Neural cell (in vitro differentiated cells): ENCODE measurements around the gene SLC22A23. TPM values are rescaled to one million over a fixed set of nuclear protein-coding genes. Genes with fewer than 3 reads are reported as not detected.

Experiments used
- H2AFZ ChIP-seq: fragments of 200-600, 300-800 bp; sonication (generic), shearing (Covaris generic); 2 replicates; pipeline ENCODE4 v1.6.0; 2014; ENCODE audit warnings: low read depth, mild to moderate bottlenecking, antibody characterized with exemption, low read length, moderate library complexity
- H3F3A ChIP-seq: fragments of 200-600 bp; shearing (Covaris generic); 2 replicates; pipeline ENCODE4 v1.6.1; 2016; ENCODE audit warnings: mild to moderate bottlenecking, moderate library complexity, mixed read lengths, antibody characterized with exemption, low read length; ENCODE audit not compliant: insufficient read depth, poor library complexity, severe bottlenecking
- H3K27ac ChIP-seq: fragments of 200-600, 300-800 bp; sonication (generic), shearing (Covaris generic); 2 replicates; pipeline ENCODE4 v1.5.1; 2014; ENCODE audit warnings: mild to moderate bottlenecking, low read length, moderate library complexity
- H3K27me3 ChIP-seq: fragments of 300-800, 200-600 bp; sonication (generic), shearing (Covaris generic); 2 replicates; pipeline ENCODE4 v1.6.0; 2014; ENCODE audit warnings: mild to moderate bottlenecking, low read depth, low read length, moderate library complexity; ENCODE audit not compliant: insufficient read depth
- H3K36me3 ChIP-seq: fragments of 300-800, 200-600 bp; sonication (generic), shearing (Covaris generic); 2 replicates; pipeline ENCODE4 v1.5.1; 2014; ENCODE audit warnings: mild to moderate bottlenecking, antibody characterized with exemption, low read length, moderate library complexity; ENCODE audit not compliant: insufficient read depth
- H3K4me2 ChIP-seq: fragments of 300-800, 200-600 bp; sonication (generic), shearing (Covaris generic); 2 replicates; pipeline ENCODE4 v1.6.0; 2014; ENCODE audit warnings: mild to moderate bottlenecking, low read length
- H3K4me3 ChIP-seq: fragments of 300-800, 200-600 bp; sonication (generic), shearing (Covaris generic); 2 replicates; pipeline ENCODE4 v1.5.1; 2014; ENCODE audit warnings: mild to moderate bottlenecking, low read length, moderate library complexity
- H3K79me2 ChIP-seq: fragments of 200-600 bp; shearing (Covaris generic); replicated peaks from 2 replicates; pipeline ENCODE4 v1.6.0; 2014; ENCODE audit warnings: mild to moderate bottlenecking, low read length, moderate library complexity; ENCODE audit not compliant: insufficient read depth
- H3K9ac ChIP-seq: fragments of 300-800, 200-600 bp; sonication (generic), shearing (Covaris generic); 2 replicates; pipeline ENCODE4 v1.6.1; 2016; ENCODE audit warnings: mild to moderate bottlenecking, low read length, mixed read lengths
- H3K9me2 ChIP-seq: fragments of 200-600 bp; shearing (Covaris generic); 2 replicates; pipeline ENCODE4 v1.6.1; 2016; ENCODE audit warnings: mild to moderate bottlenecking, low read length, mixed read lengths; ENCODE audit not compliant: insufficient read depth
- H3K9me3 ChIP-seq: fragments of 200-600, 300-800 bp; sonication (generic), shearing (Covaris generic); 2 replicates; pipeline ENCODE4 v1.6.1; 2016; ENCODE audit warnings: mild to moderate bottlenecking, mixed run types, low read length, moderate library complexity, mixed read lengths
- H4K20me1 ChIP-seq: fragments of 200-600 bp; shearing (Covaris generic); 2 replicates; pipeline ENCODE4 v1.6.1; 2016; ENCODE audit warnings: mild to moderate bottlenecking, mixed run types; ENCODE audit not compliant: insufficient read depth
- CTCF ChIP-seq: fragments of 450-650 bp; IDR thresholded peaks from 2 replicates; pipeline ENCODE4 v1.5.1; 2014; ENCODE audit warnings: antibody characterized with exemption, mild to moderate bottlenecking, moderate library complexity; ENCODE audit not compliant: poor library complexity, severe bottlenecking
- EP300 ChIP-seq: fragments of 450-650 bp; conservative IDR thresholded peaks from 2 replicates; pipeline ENCODE4 v1.6.1; 2014; ENCODE audit warnings: antibody characterized with exemption, mild to moderate bottlenecking, moderate library complexity; ENCODE audit not compliant: poor library complexity, severe bottlenecking
- EZH2 ChIP-seq: fragments of 200-600, 300-800 bp; shearing (Covaris generic), sonication (generic); IDR thresholded peaks from 2 replicates; pipeline ENCODE4 v1.6.1; 2014; ENCODE audit warnings: antibody characterized with exemption, low read length, borderline replicate concordance, mild to moderate bottlenecking; ENCODE audit not compliant: insufficient read depth, poor library complexity, severe bottlenecking
- MXI1 ChIP-seq: fragments of 450-650 bp; conservative IDR thresholded peaks from 2 replicates; pipeline ENCODE4 v1.6.1; 2014; ENCODE audit warnings: antibody characterized with exemption, mild to moderate bottlenecking; ENCODE audit not compliant: poor library complexity, severe bottlenecking
- POLR2AphosphoS5 ChIP-seq: IDR thresholded peaks from 2 replicates; pipeline ENCODE4 v1.6.1; 2012
- RAD21 ChIP-seq: fragments of 450-650 bp; conservative IDR thresholded peaks from 2 replicates; pipeline ENCODE4 v1.6.1; 2014; ENCODE audit warnings: antibody characterized with exemption, mild to moderate bottlenecking, moderate library complexity
- REST ChIP-seq: IDR thresholded peaks from 2 replicates; pipeline ENCODE4 v1.6.1; 2012; ENCODE audit warnings: borderline replicate concordance
- SMC3 ChIP-seq: fragments of 450-650 bp; conservative IDR thresholded peaks from 2 replicates; pipeline ENCODE4 v1.6.1; 2014; ENCODE audit warnings: antibody characterized with exemption, mild to moderate bottlenecking, moderate library complexity; ENCODE audit not compliant: poor library complexity
- TAF1 ChIP-seq: IDR thresholded peaks from 2 replicates; pipeline ENCODE4 v1.6.1; 2012; ENCODE audit warnings: low read depth
- polyA plus RNA-seq: library from polyadenylated mRNA; depleted of rRNA; stranded (reverse); fragments of >200 nt; gene quantifications from 2 replicates; pipeline ENCODE4 v1.2.3, GENCODE V29; 2014

Gene SLC22A23
- polyA plus RNA-seq, 1 donor from 2014 or later: 8.8 TPM

GRCh38 chr6:3296078-3296477 is 160.8 kb downstream of the SLC22A23 start:
- TF ChIP-seq MXI1 (no peak), REST (no peak), EZH2 (no peak), POLR2AphosphoS5 (no peak), EP300 (no peak), CTCF (no peak), RAD21 (no peak), TAF1 (no peak), SMC3 (no peak)
- H3K79me2 ChIP-seq: no peaks in the 10 kb centered on the region
- H3K9me2 ChIP-seq: no peaks in the 10 kb centered on the region
- H3K4me3 ChIP-seq: no peak overlapping the region
- H3K27ac ChIP-seq: no peak overlapping the region
- no peak overlapping the region for H2AFZ ChIP-seq
- H3K9ac ChIP-seq: no peak overlapping the region
- no peaks in the 10 kb centered on the region for H4K20me1 ChIP-seq
- no peaks in the 10 kb centered on the region for H3K27me3 ChIP-seq
- H3K36me3 ChIP-seq: no peaks in the 10 kb centered on the region
- no peaks in the 10 kb centered on the region for H3K9me3 ChIP-seq
- H3K4me2 ChIP-seq: no peak overlapping the region
- H3F3A ChIP-seq: no peaks in the 10 kb centered on the region

- Histone ChIP-seq H3K36me3 (no peaks in the 10 kb centered on the region), H4K20me1 (no peaks in the 10 kb centered on the region), H3K9me2 (no peaks in the 10 kb centered on the region), H3F3A (no peaks in the 10 kb centered on the region), H3K9ac (peak overlapping the region; percentile 7), H3K79me2 (no peaks in the 10 kb centered on the region), H3K4me3 (peak overlapping the region; percentile 20), H2AFZ (no peak overlapping the region), H3K27ac (no peak overlapping the region), H3K4me2 (no peak overlapping the region), H3K9me3 (no peaks in the 10 kb centered on the region), H3K27me3 (no peaks in the 10 kb centered on the region)
- TF ChIP-seq SMC3 (no peak), EZH2 (no peak), REST (no peak), POLR2AphosphoS5 (peak; percentile 29), EP300 (no peak), RAD21 (peak; percentile 23), MXI1 (no peak), CTCF (peak; percentile 35), TAF1 (no peak)
Measured at GRCh38 chr6:3294921-3295871, 161.7 kb downstream of the SLC22A23 start.
